GM21576 (cell line): ENCODE results near the gene UBE4A.

ENCODE experiments used
- ATAC-seq: cut with Tn5 transposase; IDR thresholded peaks from one replicate; pipeline ENCODE4 v1.9.1; 2021; ENCODE audit warnings: mild to moderate bottlenecking, moderate library complexity; ENCODE audit not compliant: unreplicated experiment

The UBE4A gene

GRCh38 chr11:118341815-118342489, 17.4 kb upstream of the UBE4A start:
- no peak for ATAC-seq

GRCh38 chr11:118342503-118343161, 16.8 kb upstream of the UBE4A start, which contains the start of gene CD3D:
CD3D (minus strand) TSS chr11:118342705; CDS start chr11:118342607, 98 bp downstream.
- no peak for ATAC-seq

- no peak for ATAC-seq
These were observed 16.2 kb upstream of the UBE4A start for GRCh38 chr11:118343248-118343647.

GRCh38 chr11:118343981-118344515, 15.4 kb upstream of the UBE4A start, which contains the start of gene CD3G:
CD3G (plus strand) TSS chr11:118344344; CDS start chr11:118344424, 80 bp downstream.
- ATAC-seq, result no peak

- no peak for ATAC-seq
These were observed 9.9 kb upstream of the UBE4A start for GRCh38 chr11:118349475-118349874.

- no peak for ATAC-seq
These were observed 6.2 kb upstream of the UBE4A start for GRCh38 chr11:118353084-118353710.

GRCh38 chr11:118358071-118358470, 1.3 kb upstream of the UBE4A start:
- ATAC-seq, result no peak

GRCh38 chr11:118364956-118365615, 5.7 kb downstream of the UBE4A start:
- ATAC-seq, result no peak

- no peak for ATAC-seq
These were observed 6.9 kb downstream of the UBE4A start for GRCh38 chr11:118366287-118366686.

- no peak for ATAC-seq
These were observed 11.4 kb downstream of the UBE4A start for GRCh38 chr11:118370774-118371173.

- no peak for ATAC-seq
These were observed 13.9 kb downstream of the UBE4A start for GRCh38 chr11:118373263-118373662.

- no peak for ATAC-seq
These were observed 14.5 kb downstream of the UBE4A start for GRCh38 chr11:118373871-118374270.

- no peak for ATAC-seq
These were observed 15.3 kb downstream of the UBE4A start for GRCh38 chr11:118374729-118375128.

GRCh38 chr11:118375978-118376377, 16.6 kb downstream of the UBE4A start:
- no peak for ATAC-seq

- ATAC-seq, result no peak
These were observed 20.1 kb downstream of the UBE4A start for GRCh38 chr11:118379497-118379896.

GRCh38 chr11:118380571-118380970, 21.2 kb downstream of the UBE4A start:
- ATAC-seq, result no peak

- ATAC-seq, result no peak
These were observed 23.6 kb downstream of the UBE4A start for GRCh38 chr11:118382954-118383353.

GRCh38 chr11:118383657-118384056, 24.3 kb downstream of the UBE4A start:
- ATAC-seq, result no peak

- ATAC-seq, result no peak
These were observed 36.7 kb downstream of the UBE4A start for GRCh38 chr11:118396097-118396501.

GRCh38 chr11:118397448-118397847, 38.0 kb downstream of the UBE4A start:
- no peak for ATAC-seq
